H9 (cell line): ENCODE data around the gene PPP2R2B. TPM values are rescaled to one million over a fixed set of nuclear protein-coding genes. Genes with fewer than 3 reads are reported as not detected.

Source experiments
- DNase-seq: peaks from one replicate; pipeline ENCODE4 v3.0.0-alpha.2; 2017
- H2AFZ ChIP-seq: one replicate; pipeline ENCODE4 v1.6.1; 2013; ENCODE audit warnings: mild to moderate bottlenecking, low read length, control low read depth, moderate library complexity
- H2AK5ac ChIP-seq: 2 replicates; pipeline ENCODE4 v1.6.1; 2013; ENCODE audit warnings: low read length, control low read depth, mixed read lengths; ENCODE audit not compliant: insufficient read length
- H2BK120ac ChIP-seq: one replicate; pipeline ENCODE4 v1.6.1; 2013; ENCODE audit warnings: low read depth, mild to moderate bottlenecking, low read length, control low read depth, inconsistent platforms; ENCODE audit not compliant: poor library complexity, severe bottlenecking
- H2BK12ac ChIP-seq: 2 replicates; pipeline ENCODE4 v1.6.1; 2013; ENCODE audit warnings: low read length, control low read depth, mixed read lengths, low read depth; ENCODE audit not compliant: insufficient read length
- H2BK15ac ChIP-seq: 2 replicates; pipeline ENCODE4 v1.6.1; 2013; ENCODE audit warnings: low read depth, low read length, control low read depth
- H2BK20ac ChIP-seq: one replicate; pipeline ENCODE4 v1.6.1; 2013; ENCODE audit warnings: low read depth, mild to moderate bottlenecking, low read length, control low read depth, inconsistent platforms; ENCODE audit not compliant: poor library complexity, severe bottlenecking
- H2BK5ac ChIP-seq: 2 replicates; pipeline ENCODE4 v1.6.1; 2013; ENCODE audit warnings: low read length, control low read depth, mixed read lengths; ENCODE audit not compliant: insufficient read length
- H3K14ac ChIP-seq: 2 replicates; pipeline ENCODE4 v1.6.1; 2013; ENCODE audit warnings: low read length, control low read depth; ENCODE audit not compliant: insufficient read depth
- H3K18ac ChIP-seq: 2 replicates; pipeline ENCODE4 v1.6.1; 2013; ENCODE audit warnings: low read depth, mild to moderate bottlenecking, mixed read lengths, low read length, control low read depth; ENCODE audit not compliant: insufficient read length
- H3K23ac ChIP-seq: 2 replicates; pipeline ENCODE4 v1.6.1; 2013; ENCODE audit warnings: low read length, control low read depth, mixed read lengths, low read depth; ENCODE audit not compliant: insufficient read length
- H3K23me2 ChIP-seq: 2 replicates; pipeline ENCODE4 v1.6.1; 2013; ENCODE audit warnings: low read depth, mild to moderate bottlenecking, mixed read lengths, low read length, control low read depth; ENCODE audit not compliant: insufficient read length, poor library complexity, severe bottlenecking
- H3K27ac ChIP-seq: 2 replicates; pipeline ENCODE4 v1.5.1; 2013; ENCODE audit warnings: low read length, control low read depth, mixed read lengths, low read depth; ENCODE audit not compliant: insufficient read length
- H3K27me3 ChIP-seq: 2 replicates; pipeline ENCODE4 v1.6.1; 2013; ENCODE audit warnings: low read length, control low read depth, inconsistent platforms; ENCODE audit not compliant: insufficient read depth
- H3K4ac ChIP-seq: 2 replicates; pipeline ENCODE4 v1.6.1; 2013; ENCODE audit warnings: low read depth, mild to moderate bottlenecking, control low read depth, inconsistent platforms, low read length, moderate library complexity
- H3K4me1 ChIP-seq: 2 replicates; pipeline ENCODE4 v1.6.1; 2013; ENCODE audit warnings: low read length, control low read depth, inconsistent platforms; ENCODE audit not compliant: insufficient read depth
- H3K4me2 ChIP-seq: 2 replicates; pipeline ENCODE4 v1.6.1; 2013; ENCODE audit warnings: low read length, control low read depth, mixed read lengths; ENCODE audit not compliant: insufficient read length, insufficient read depth
- H3K56ac ChIP-seq: 2 replicates; pipeline ENCODE4 v1.6.1; 2013; ENCODE audit warnings: low read depth, mild to moderate bottlenecking, mixed read lengths, low read length, control low read depth; ENCODE audit not compliant: insufficient read length
- H3K79me1 ChIP-seq: 2 replicates; pipeline ENCODE4 v1.6.1; 2013; ENCODE audit warnings: low read depth, mild to moderate bottlenecking, moderate library complexity, low read length, control low read depth, inconsistent platforms; ENCODE audit not compliant: insufficient read depth, poor library complexity, severe bottlenecking
- H3K79me2 ChIP-seq: 2 replicates; pipeline ENCODE4 v1.6.1; 2013; ENCODE audit warnings: low read length, control low read depth, inconsistent platforms; ENCODE audit not compliant: insufficient read depth
- H3K9ac ChIP-seq: 2 replicates; pipeline ENCODE4 v1.6.1; 2013; ENCODE audit warnings: low read length, control low read depth, mixed read lengths; ENCODE audit not compliant: insufficient read length; ENCODE audit errors: extremely low read depth
- H3K9me3 ChIP-seq: one replicate; pipeline ENCODE4 v1.6.1; 2013; ENCODE audit warnings: low read depth, low read length, inconsistent platforms; ENCODE audit not compliant: control insufficient read depth
- H3T11ph ChIP-seq: one replicate; pipeline ENCODE4 v1.6.1; 2013; ENCODE audit warnings: mild to moderate bottlenecking, low read length, control low read depth, inconsistent platforms
- H4K20me1 ChIP-seq: one replicate; pipeline ENCODE4 v1.6.1; 2013; ENCODE audit not compliant: control insufficient read depth, insufficient read length, insufficient read depth
- H4K5ac ChIP-seq: 2 replicates; pipeline ENCODE4 v1.6.1; 2013; ENCODE audit warnings: low read depth, mild to moderate bottlenecking, mixed read lengths, low read length, control low read depth; ENCODE audit not compliant: insufficient read length
- H4K8ac ChIP-seq: replicated peaks from 2 replicates; pipeline ENCODE4 v1.6.1; 2013; ENCODE audit warnings: low read length, control low read depth, mixed read lengths, low read depth; ENCODE audit not compliant: insufficient read length
- H4K91ac ChIP-seq: 2 replicates; pipeline ENCODE4 v1.6.1; 2013; ENCODE audit warnings: low read depth, mild to moderate bottlenecking, moderate library complexity, mixed read lengths, low read length, control low read depth; ENCODE audit not compliant: insufficient read length
- H3K27ac Mint-ChIP-seq, 3 experiments: 2 replicates in 2 of 3; 3 replicates in 1 of 3; pipeline ENCODE4 v1.8.0; 2020 to 2021; ENCODE audit warnings: mixed read lengths in 3 of 3, mild to moderate bottlenecking in 1 of 3, moderate library complexity in 1 of 3
- H3K27me3 Mint-ChIP-seq: 2 replicates; pipeline ENCODE4 v1.8.0; 2021; ENCODE audit warnings: low read depth, mild to moderate bottlenecking, moderate library complexity, mixed read lengths
- H3K36me3 Mint-ChIP-seq, 3 experiments: 2 replicates in 2 of 3; 3 replicates in 1 of 3; pipeline ENCODE4 v1.8.0; 2020 to 2021; ENCODE audit warnings: low read depth in 3 of 3, mixed read lengths in 3 of 3; ENCODE audit not compliant: insufficient read depth in 1 of 3
- H3K4me1 Mint-ChIP-seq, 2 experiments: 2 replicates each; pipeline ENCODE4 v1.8.0; 2020; ENCODE audit warnings: mixed read lengths in 2 of 2
- H3K4me3 Mint-ChIP-seq, 2 experiments: 2 replicates in 1 of 2; 3 replicates in 1 of 2; pipeline ENCODE4 v1.8.0; 2020 to 2021; ENCODE audit warnings: mild to moderate bottlenecking in 2 of 2, mixed read lengths in 2 of 2, moderate library complexity in 1 of 2
- H3K9me3 Mint-ChIP-seq, 2 experiments: 2 replicates in 1 of 2; 3 replicates in 1 of 2; pipeline ENCODE4 v1.8.0; 2020; ENCODE audit warnings: mild to moderate bottlenecking in 2 of 2, mixed read lengths in 2 of 2, moderate library complexity in 1 of 2
- WGBS: extraction: QIAGEN DNeasy Blood & Tissue Kit; methylation state at CpG from one replicate; pipeline ENCODE4 v1.1.7; 2013; ENCODE audit warnings: missing lambda C conversion rate, low lambda C conversion rate, mixed read lengths; ENCODE audit not compliant: insufficient read length; ENCODE audit errors: extremely low coverage; 5-methylcytosine and 5-hydroxymethylcytosine counted together
- total RNA-seq: library from RNA; stranded (reverse); gene quantifications from 2 replicates; pipeline ENCODE4 v1.2.1, GENCODE V29; 2021
- TF ChIP-seq, protein P1 (sequence below): fragments of 200-600 bp; sonication (generic); conservative IDR thresholded peaks from 3 replicates; pipeline ENCODE4 v1.8.0; 2021; ENCODE audit warnings: antibody characterized with exemption, mild to moderate bottlenecking

Gene PPP2R2B
- total RNA-seq, 1 experiment from 2014 or later, result 14.3 TPM

DNA sequence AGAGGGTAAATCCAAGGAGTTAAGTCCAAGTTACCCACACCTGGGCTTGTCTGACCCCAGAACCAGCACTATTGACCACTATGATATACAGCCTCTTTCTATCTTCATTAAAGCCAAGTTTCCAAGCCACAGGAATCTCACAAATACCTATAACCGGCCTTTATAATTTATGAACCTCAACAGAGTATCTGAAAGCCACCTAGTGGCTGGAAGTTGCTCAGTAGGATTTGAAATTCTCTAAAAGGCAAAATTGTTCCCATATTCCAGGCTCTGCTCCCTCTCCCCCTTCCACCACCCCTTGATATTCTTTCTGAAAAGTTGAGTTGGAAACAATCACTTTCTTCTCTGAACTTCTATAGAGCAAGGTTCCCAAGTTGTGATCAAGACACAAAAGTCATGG lies 256.2 kb downstream of the PPP2R2B start:
- Histone ChIP-seq H4K20me1 (no peaks in the 10 kb centered on the region), H3K27ac (no peak overlapping the region), H3K23me2 (no peaks in the 10 kb centered on the region), H2BK20ac (no peak overlapping the region), H3K4me2 (no peak overlapping the region), H4K5ac (no peak overlapping the region), H4K8ac (no peak overlapping the region), H2AFZ (no peak overlapping the region), H2BK12ac (no peak overlapping the region), H3K79me1 (no peaks in the 10 kb centered on the region), H2AK5ac (no peak overlapping the region), H2BK15ac (no peak overlapping the region), H3K4me1 (no peaks in the 10 kb centered on the region; the same call in 1 of the 2 replicates), H3K14ac (no peak overlapping the region), H2BK120ac (no peak overlapping the region), H3T11ph (no peak overlapping the region), H3K23ac (no peak overlapping the region), H3K27me3 (no peaks in the 10 kb centered on the region), H3K56ac (no peak overlapping the region), H3K79me2 (no peaks in the 10 kb centered on the region), H4K91ac (no peak overlapping the region), H3K9me3 (no peaks in the 10 kb centered on the region), H3K18ac (no peak overlapping the region), H2BK5ac (no peak overlapping the region), H3K4ac (no peak overlapping the region), H3K9ac (no peak overlapping the region)
- no peak overlapping the region for H3K4me3 Mint-ChIP-seq
- DNase-seq, result no peak
- WGBS, result no CpG with 5 or more reads among the region's 1 CpG
- peaks cover 22 to 39% of the 10 kb centered on the region in 2 experiments for H3K4me1 Mint-ChIP-seq
- no peak overlapping the region for H3K27ac Mint-ChIP-seq
- TF ChIP-seq, protein P1, sequence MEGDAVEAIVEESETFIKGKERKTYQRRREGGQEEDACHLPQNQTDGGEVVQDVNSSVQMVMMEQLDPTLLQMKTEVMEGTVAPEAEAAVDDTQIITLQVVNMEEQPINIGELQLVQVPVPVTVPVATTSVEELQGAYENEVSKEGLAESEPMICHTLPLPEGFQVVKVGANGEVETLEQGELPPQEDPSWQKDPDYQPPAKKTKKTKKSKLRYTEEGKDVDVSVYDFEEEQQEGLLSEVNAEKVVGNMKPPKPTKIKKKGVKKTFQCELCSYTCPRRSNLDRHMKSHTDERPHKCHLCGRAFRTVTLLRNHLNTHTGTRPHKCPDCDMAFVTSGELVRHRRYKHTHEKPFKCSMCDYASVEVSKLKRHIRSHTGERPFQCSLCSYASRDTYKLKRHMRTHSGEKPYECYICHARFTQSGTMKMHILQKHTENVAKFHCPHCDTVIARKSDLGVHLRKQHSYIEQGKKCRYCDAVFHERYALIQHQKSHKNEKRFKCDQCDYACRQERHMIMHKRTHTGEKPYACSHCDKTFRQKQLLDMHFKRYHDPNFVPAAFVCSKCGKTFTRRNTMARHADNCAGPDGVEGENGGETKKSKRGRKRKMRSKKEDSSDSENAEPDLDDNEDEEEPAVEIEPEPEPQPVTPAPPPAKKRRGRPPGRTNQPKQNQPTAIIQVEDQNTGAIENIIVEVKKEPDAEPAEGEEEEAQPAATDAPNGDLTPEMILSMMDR, result peak; percentile 64
- peaks cover 12 to 13% of the 10 kb centered on the region in 2 experiments for H3K9me3 Mint-ChIP-seq
- H3K36me3 Mint-ChIP-seq, result peaks cover 7 to 23% (median 17%) of the 10 kb centered on the region in 3 experiments
- no peaks in the 10 kb centered on the region for H3K27me3 Mint-ChIP-seq
